MM.1S (cell line): ENCODE measurements around the gene HYOU1.

Experiments
- DNase-seq: peaks from one replicate; pipeline ENCODE4 v3.0.0-alpha.2; 2015
- H2AFZ ChIP-seq: fragments of 300-600 bp; sonication (generic); 2 replicates; pipeline ENCODE4 v1.6.0; 2016; ENCODE audit warnings: antibody characterized with exemption, low read length
- H3F3A ChIP-seq: fragments of 300-600 bp; sonication (generic); 2 replicates; pipeline ENCODE4 v1.6.1; 2016; ENCODE audit warnings: mild to moderate bottlenecking, antibody characterized with exemption, low read length, moderate library complexity, mixed read lengths; ENCODE audit not compliant: insufficient read depth
- H3K27ac ChIP-seq: fragments of 300-600 bp; sonication (generic); 2 replicates; pipeline ENCODE4 v1.5.1; 2016; ENCODE audit warnings: mild to moderate bottlenecking, low read length
- H3K27me3 ChIP-seq: fragments of 300-600 bp; sonication (generic); replicated peaks from 2 replicates; pipeline ENCODE4 v1.6.0; 2016; ENCODE audit warnings: low read length; ENCODE audit not compliant: insufficient read depth
- H3K36me3 ChIP-seq: fragments of 300-600 bp; sonication (generic); replicated peaks from 2 replicates; pipeline ENCODE4 v1.6.1; 2016; ENCODE audit warnings: mild to moderate bottlenecking, low read length, mixed read lengths; ENCODE audit not compliant: insufficient read depth
- H3K4me1 ChIP-seq: fragments of 300-600 bp; sonication (generic); 2 replicates; pipeline ENCODE4 v1.6.1; 2016; ENCODE audit warnings: low read length, mixed read lengths
- H3K4me2 ChIP-seq: fragments of 300-600 bp; sonication (generic); 2 replicates; pipeline ENCODE4 v1.6.0; 2016; ENCODE audit warnings: low read depth, low read length
- H3K4me3 ChIP-seq: fragments of 300-600 bp; sonication (generic); 2 replicates; pipeline ENCODE4 v1.5.1; 2016; ENCODE audit warnings: low read length, mixed read lengths
- H3K79me2 ChIP-seq: fragments of 300-600 bp; sonication (generic); 2 replicates; pipeline ENCODE4 v1.6.1; 2016; ENCODE audit warnings: mixed run types, low read length, mixed read lengths
- H3K9ac ChIP-seq: fragments of 300-600 bp; sonication (generic); 2 replicates; pipeline ENCODE4 v1.6.1; 2016; ENCODE audit warnings: low read length, mixed read lengths
- H3K9me2 ChIP-seq: fragments of 300-600 bp; sonication (generic); replicated peaks from 2 replicates; pipeline ENCODE4 v1.6.1; 2016; ENCODE audit warnings: mild to moderate bottlenecking, low read length, mixed read lengths; ENCODE audit not compliant: insufficient read depth
- H3K9me3 ChIP-seq: fragments of 300-600 bp; sonication (generic); replicated peaks from 2 replicates; pipeline ENCODE4 v1.6.1; 2016; ENCODE audit warnings: mild to moderate bottlenecking, low read length, mixed read lengths; ENCODE audit not compliant: insufficient read depth
- H4K20me1 ChIP-seq: fragments of 300-600 bp; sonication (generic); 2 replicates; pipeline ENCODE4 v1.6.1; 2016; ENCODE audit warnings: mild to moderate bottlenecking, low read length, moderate library complexity, mixed read lengths; ENCODE audit not compliant: insufficient read depth
- EZH2 ChIP-seq: fragments of 300-600 bp; sonication (generic); optimal IDR thresholded peaks from 2 replicates; pipeline ENCODE3; 2017; ENCODE audit warnings: low read depth, mild to moderate bottlenecking, antibody characterized with exemption, low read length, mixed read lengths
- EZH2phosphoT487 ChIP-seq: fragments of 300-600 bp; sonication (generic); IDR thresholded peaks from 2 replicates; pipeline ENCODE4 v1.6.1; 2018; ENCODE audit warnings: antibody characterized with exemption, low read length
- TF ChIP-seq, protein P1 (sequence below): fragments of 300-600 bp; sonication (generic); IDR thresholded peaks from 2 replicates; pipeline ENCODE4 v1.5.1; 2016; ENCODE audit warnings: antibody characterized with exemption, low read length, mixed read lengths

HYOU1 gene

DNA sequence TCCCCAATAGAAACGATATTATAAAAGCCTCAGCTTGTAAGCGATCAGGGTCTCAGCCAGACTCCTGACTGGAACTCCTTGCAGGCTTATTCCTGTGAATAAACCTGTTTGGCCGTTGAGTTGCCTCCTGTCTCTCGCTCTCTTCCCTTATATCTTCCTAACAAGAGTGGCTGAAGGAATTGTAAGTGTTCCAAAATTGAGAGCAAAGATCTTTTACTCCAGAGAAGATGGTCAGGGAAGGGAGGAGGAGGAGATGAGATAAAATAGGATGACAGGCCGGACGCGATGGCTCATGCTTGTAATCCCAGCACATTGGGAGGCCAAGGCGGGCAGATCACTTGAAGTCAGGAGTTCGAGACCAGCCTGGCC, 25.1 kb downstream of the HYOU1 start:
- Histone ChIP-seq H3K9me3 (no peaks in the 10 kb centered on the region), H4K20me1 (no peaks in the 10 kb centered on the region), H3K4me3 (no peak overlapping the region), H3F3A (peaks cover 15% of the 10 kb centered on the region), H3K4me2 (no peak overlapping the region), H3K9ac (no peak overlapping the region), H3K79me2 (peaks cover 38% of the 10 kb centered on the region), H3K4me1 (peaks cover 20% of the 10 kb centered on the region), H3K27ac (no peak overlapping the region), H3K9me2 (no peaks in the 10 kb centered on the region), H3K27me3 (no peaks in the 10 kb centered on the region), H2AFZ (peak overlapping the region; percentile 27; the same call in 1 of the 2 replicates), H3K36me3 (no peaks in the 10 kb centered on the region)
- TF ChIP-seq EZH2 (no peak), EZH2phosphoT487 (no peak)
- TF ChIP-seq, protein P1, sequence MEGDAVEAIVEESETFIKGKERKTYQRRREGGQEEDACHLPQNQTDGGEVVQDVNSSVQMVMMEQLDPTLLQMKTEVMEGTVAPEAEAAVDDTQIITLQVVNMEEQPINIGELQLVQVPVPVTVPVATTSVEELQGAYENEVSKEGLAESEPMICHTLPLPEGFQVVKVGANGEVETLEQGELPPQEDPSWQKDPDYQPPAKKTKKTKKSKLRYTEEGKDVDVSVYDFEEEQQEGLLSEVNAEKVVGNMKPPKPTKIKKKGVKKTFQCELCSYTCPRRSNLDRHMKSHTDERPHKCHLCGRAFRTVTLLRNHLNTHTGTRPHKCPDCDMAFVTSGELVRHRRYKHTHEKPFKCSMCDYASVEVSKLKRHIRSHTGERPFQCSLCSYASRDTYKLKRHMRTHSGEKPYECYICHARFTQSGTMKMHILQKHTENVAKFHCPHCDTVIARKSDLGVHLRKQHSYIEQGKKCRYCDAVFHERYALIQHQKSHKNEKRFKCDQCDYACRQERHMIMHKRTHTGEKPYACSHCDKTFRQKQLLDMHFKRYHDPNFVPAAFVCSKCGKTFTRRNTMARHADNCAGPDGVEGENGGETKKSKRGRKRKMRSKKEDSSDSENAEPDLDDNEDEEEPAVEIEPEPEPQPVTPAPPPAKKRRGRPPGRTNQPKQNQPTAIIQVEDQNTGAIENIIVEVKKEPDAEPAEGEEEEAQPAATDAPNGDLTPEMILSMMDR, result no peak
- no peak for DNase-seq

DNA sequence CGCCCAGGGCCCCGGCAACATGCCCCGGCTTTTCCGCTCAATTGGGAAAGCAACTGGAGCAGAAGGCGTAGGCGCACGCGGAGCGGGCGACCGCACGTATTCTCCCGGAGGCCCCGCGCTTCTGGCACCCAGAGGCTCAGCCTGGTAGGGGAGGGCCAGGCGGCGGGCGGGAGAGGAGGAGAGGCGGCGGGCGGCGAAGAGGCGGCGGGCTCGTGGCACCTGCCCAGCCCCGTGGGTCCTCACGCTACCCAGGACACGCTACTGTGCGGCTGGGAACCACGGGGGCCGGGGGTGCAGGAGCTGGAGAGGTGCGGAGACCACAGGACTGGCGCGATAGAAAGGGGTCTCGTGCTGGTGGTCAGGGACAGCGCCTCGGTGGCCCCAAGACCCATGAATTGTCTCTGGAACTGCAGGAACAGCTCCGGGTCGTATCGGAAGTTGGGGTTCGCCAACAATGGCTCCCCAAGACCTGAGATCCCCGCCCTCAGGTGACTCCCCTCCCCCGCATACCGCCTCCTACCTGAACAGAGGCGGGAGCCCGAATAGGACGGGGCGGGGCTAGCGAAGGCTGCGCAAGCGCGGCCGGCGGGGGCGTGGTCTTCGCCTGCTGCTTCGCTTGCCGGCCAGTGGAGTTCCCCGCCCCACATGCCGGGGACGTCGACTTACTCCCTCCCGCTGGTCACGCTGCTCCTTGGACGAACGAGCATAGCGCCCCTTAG, 26.5 kb downstream of the HYOU1 start, which contains the start of gene SLC37A4:
SLC37A4 (minus strand) TSS at position 549 of the 719 bp plus-strand sequence.
- H3K4me1 ChIP-seq, result peaks cover 20% of the 10 kb centered on the region
- no peaks in the 10 kb centered on the region for H3K36me3 ChIP-seq
- peak within 1 kb of the TSS; percentile 91 for H3K9ac ChIP-seq
- peak; percentile 99 for DNase-seq
- H4K20me1 ChIP-seq, result no peaks in the 10 kb centered on the region
- H3K9me3 ChIP-seq, result no peaks in the 10 kb centered on the region
- H3F3A ChIP-seq, result peaks cover 15% of the 10 kb centered on the region
- H3K4me2 ChIP-seq, result peak within 1 kb of the TSS; percentile 100
- H3K9me2 ChIP-seq, result no peaks in the 10 kb centered on the region
- H3K4me3 ChIP-seq, result peak within 1 kb of the TSS; percentile 88
- TF ChIP-seq EZH2phosphoT487, result no peak
- TF ChIP-seq, protein P1, result peak; percentile 84; the same call in 1 of the 2 replicates
- H3K79me2 ChIP-seq, result peaks cover 52% of the 10 kb centered on the region
- H3K27ac ChIP-seq, result peak within 1 kb of the TSS; percentile 76
- no peaks in the 10 kb centered on the region for H3K27me3 ChIP-seq
- peak within 1 kb of the TSS; percentile 45 for H2AFZ ChIP-seq

DNA sequence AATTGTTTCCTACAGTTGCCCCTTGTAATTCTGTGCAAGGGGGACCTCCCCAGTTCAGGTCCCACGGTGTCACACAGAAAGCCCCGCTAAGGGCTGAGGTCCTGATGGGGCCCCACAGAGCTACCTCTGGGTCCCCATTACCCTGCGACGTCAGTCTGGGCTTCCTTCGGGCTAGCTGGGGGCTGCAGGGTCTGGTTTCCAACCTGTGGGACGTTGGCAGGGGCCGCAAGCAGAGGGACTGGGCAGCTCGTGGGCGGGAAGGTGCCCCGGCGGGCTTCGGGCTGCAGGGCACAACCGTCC, 27.0 kb downstream of the HYOU1 start:
- H2AFZ ChIP-seq, result peak overlapping the region; percentile 45
- peaks cover 15% of the 10 kb centered on the region for H3F3A ChIP-seq
- peak overlapping the region; percentile 100 for H3K4me2 ChIP-seq
- peak overlapping the region; percentile 76 for H3K27ac ChIP-seq
- peak overlapping the region; percentile 88 for H3K4me3 ChIP-seq
- H3K4me1 ChIP-seq, result peaks cover 21% of the 10 kb centered on the region
- H3K9ac ChIP-seq, result peak overlapping the region; percentile 91
- no peak for DNase-seq
- no peaks in the 10 kb centered on the region for H3K9me3 ChIP-seq
- no peaks in the 10 kb centered on the region for H3K9me2 ChIP-seq
- H4K20me1 ChIP-seq, result no peaks in the 10 kb centered on the region
- peaks cover 57% of the 10 kb centered on the region for H3K79me2 ChIP-seq
- no peaks in the 10 kb centered on the region for H3K36me3 ChIP-seq
- no peak for TF ChIP-seq EZH2phosphoT487
- TF ChIP-seq EZH2, result no peak
- TF ChIP-seq, protein P1, result no peak
- H3K27me3 ChIP-seq, result no peaks in the 10 kb centered on the region
